ENCODE data around the gene ELL2. TPM values are rescaled to one million over a fixed set of nuclear protein-coding genes. Genes with fewer than 3 reads are reported as not detected.
A peak's percentile ranks its signal among the peaks of the same experiment; 100 is the strongest.

ELL2 gene
- total and polyA plus RNA-seq, 9 of the 15 experiments (the other 6 are each of a cell fraction or from before 2014, with no cell fraction given): 4.3 to 18.3 (median 14.5) TPM

- TF ChIP-seq REST (IDR thresholded peaks at IDR 0.05; ENCODE audit: borderline replicate concordance) (peak; percentile 84), REST (CRISPR knock-in tag; IDR thresholded peaks at IDR 0.05; ENCODE audit: low read depth) (no peak), CC2D1A (IDR thresholded peaks at IDR 0.05) (0 out of 2 replicates have a peak, but pooled peaks have one; percentile 44), CTCF (IDR thresholded peaks at IDR 0.05 in 2 of 3, conservative IDR thresholded peaks at IDR 0.05 in 1 of 3; ENCODE audit: insufficient read depth in 2 of 3, low read depth in 1 of 3, low read length in 3 of 3) (peak; percentile 58 to 79 (median 61)), SMAD3 (CRISPR knock-in tag; conservative IDR thresholded peaks at IDR 0.05) (no peak)
These were observed 68.8 kb downstream of the ELL2 start (continued) for GRCh38 chr5:95892784-95893354.

Data from K562 (cell line).